GM18511 (cell line): ENCODE measurements around the gene FLNB.

Experiments
- ATAC-seq: cut with Tn5 transposase; IDR thresholded peaks from one replicate; pipeline ENCODE4 v1.9.1; 2021; ENCODE audit warnings: mild to moderate bottlenecking, moderate library complexity; ENCODE audit not compliant: unreplicated experiment

FLNB gene

DNA sequence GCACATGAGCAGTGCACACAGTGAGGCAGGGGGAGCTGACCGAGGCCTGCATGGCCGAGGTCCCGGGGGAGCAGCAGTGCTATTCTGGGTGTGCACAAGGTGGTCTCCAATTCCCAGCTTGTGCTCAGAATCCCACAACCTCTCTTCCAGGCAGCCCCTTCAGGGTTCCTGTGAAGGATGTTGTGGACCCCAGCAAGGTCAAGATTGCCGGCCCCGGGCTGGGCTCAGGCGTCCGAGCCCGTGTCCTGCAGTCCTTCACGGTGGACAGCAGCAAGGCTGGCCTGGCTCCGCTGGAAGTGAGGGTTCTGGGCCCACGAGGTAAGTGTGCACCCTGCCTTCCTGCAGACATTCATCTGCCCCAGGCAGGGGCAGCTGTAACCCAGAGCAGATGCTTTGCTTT, 122.4 kb downstream of the FLNB start:
- ATAC-seq = no peak

DNA sequence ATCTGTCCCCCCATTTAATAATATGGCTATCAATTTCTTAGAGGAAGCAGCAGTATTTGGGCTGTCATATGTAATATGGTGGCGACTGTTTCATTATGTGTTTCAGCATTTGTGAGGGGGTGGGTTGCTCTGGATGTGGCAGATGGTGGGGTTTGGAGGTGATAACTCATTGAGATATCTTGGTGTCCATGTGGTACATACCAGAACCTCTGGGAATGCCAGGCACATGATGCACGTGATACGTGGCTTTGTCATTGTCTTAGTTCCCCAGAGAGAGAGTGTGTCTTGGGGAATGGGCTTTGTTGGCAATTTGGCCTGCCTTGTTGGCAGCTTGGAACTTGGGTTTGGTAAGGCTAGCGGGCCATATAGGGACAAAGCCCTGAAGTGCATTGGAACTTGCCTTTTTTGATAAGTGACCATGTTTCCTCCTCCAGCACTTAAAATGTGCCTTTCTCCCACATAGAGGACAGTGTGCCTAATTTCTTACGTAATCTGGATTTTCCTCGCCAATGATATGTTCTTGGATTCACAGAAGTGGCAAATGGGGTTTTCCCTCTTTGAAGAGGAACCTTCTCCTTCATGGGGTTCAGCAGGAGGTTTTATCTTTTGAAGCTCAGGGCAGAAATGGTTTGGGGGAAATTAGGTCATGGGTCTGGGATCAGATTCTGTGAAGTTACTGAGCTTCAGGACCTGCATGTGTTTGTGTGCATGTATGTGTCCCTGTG, 123.0 kb downstream of the FLNB start:
- no peak for ATAC-seq

DNA sequence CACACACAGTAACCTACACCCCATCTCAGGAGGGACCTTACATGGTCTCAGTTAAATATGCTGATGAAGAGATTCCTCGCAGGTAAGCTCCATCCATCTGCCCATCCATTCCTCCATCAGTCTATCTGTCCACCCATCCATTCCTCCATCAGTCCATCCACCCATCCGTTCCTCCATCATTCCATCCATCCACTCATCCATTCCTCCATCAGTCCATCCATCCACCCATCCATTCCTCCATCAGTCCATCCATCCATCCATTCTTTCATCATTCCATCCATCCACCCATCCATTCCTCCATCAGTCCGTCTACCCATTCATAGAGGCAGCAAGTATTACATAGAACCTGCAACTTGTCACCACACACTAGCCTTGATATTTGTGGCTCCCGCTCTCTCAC, 124.6 kb downstream of the FLNB start:
- ATAC-seq = no peak

DNA sequence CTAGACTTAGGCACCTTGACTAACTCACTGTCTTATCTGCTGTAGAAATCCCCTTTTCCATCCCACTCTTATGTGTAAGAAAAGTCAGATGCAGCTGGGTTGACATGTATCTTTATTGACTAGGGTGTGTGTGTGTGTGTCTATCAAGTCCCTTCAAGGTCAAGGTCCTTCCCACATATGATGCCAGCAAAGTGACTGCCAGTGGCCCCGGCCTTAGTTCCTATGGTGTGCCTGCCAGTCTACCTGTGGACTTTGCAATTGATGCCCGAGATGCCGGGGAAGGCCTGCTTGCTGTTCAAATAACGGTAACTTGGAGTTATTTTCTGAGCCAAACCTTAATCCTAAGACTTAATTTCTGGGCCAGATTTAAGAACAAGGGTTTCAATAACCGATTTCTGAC, 126.2 kb downstream of the FLNB start:
- no peak for ATAC-seq

DNA sequence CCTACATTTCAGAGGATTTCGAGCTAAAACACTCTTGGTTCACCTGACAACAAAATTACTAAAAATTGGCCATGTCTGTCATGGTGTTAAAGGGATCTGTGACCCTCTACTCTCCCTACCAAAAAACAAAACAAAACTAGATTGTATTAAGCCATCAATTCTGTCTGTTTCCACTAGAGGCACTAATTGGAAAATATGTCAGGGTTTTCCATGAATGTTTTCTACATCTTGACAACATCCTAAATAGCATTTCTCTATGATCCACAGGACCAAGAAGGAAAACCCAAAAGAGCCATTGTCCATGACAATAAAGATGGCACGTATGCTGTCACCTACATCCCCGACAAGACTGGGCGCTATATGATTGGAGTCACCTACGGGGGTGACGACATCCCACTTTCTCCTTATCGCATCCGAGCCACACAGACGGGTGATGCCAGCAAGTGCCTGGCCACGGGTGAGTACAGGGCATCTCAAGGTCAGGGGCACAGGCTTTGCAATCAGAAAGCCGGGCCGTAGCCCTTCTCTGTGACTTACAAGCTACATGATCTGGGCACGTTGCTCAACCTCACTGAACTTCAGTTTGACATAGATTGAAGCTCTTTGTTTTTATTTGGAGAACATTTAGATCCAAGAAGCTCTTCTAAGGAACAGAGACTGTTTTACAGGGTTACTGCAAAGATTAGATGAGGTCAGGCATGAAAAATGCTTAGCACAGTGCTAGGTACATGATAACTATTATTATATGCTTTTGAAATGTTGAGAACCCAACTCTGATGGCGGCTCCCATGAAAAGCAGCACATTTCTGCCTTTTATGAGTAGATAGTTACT, 127.7 kb downstream of the FLNB start:
- no peak for ATAC-seq

DNA sequence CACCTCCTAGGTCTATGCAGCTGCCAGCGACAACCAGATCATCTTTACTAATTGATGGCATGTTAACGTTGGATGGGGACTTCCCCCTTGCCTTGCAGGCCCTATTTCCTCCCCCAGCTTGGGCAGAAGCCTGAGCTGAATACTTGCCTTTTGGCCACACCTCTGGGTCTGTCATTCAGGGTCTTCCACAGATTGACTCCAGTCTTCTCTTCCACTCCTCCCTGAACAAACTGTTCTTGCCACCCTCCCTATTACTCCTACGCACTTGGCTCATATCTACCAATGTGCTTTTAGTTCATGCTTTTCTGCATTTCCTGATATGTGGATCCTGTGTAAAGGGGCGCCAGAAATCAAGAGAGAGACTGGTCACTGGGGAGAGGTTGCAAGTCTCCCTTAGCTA, 129.1 kb downstream of the FLNB start:
- ATAC-seq = no peak

DNA sequence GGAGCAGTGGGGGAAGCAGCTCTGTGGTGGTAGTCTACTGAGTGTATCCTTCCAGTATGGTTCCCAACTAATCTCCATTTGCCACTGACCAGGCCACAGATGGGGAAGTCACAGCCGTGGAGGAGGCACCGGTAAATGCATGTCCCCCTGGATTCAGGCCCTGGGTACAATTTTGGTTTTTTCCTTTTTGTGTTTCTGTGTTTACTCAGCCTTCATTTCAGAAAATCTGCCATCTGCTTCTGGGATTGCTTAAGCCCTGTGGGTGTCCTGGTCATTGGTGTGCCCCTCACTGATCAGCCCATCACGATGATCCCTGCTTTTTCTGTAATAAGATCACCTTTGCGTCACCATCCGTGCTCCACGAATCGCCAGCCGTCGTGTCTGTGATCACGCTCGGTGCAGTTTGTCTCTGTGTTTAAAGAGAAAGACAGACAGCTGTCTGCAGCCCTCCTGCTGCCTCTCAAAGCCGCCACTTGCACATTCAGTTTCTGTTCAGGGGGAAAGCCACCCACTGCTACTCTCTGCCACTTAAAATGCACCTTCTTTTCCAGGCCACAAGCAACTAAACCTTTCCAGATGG, 133.6 kb downstream of the FLNB start:
- no peak for ATAC-seq

DNA sequence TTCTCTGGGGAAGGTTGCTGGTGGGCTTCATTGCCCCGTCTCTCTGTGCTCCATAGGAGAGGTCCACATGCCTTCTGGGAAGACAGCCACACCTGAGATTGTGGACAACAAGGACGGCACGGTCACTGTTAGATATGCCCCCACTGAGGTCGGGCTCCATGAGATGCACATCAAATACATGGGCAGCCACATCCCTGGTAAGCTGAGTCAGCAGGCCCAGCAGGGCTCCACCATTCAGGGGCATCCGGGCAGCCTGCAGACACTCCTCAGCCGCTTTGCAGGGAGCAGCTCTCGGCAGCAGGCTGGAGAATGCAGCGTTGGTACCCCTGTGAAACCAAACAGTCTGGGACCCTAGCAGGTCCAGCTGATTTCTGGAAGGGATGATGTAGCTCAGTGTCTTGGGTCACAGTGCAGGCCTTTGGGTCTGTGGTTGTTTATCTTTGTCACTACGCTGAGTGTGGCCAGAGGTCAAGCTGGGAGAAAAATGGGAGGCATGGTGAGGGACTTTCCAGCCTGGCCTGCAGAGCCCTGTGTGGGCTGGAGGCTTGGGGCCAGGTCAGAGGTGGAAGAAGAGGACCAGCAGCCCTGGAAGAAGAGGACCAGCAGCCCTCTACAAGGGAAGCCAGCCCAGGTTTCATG, 135.3 kb downstream of the FLNB start:
- no peak for ATAC-seq

DNA sequence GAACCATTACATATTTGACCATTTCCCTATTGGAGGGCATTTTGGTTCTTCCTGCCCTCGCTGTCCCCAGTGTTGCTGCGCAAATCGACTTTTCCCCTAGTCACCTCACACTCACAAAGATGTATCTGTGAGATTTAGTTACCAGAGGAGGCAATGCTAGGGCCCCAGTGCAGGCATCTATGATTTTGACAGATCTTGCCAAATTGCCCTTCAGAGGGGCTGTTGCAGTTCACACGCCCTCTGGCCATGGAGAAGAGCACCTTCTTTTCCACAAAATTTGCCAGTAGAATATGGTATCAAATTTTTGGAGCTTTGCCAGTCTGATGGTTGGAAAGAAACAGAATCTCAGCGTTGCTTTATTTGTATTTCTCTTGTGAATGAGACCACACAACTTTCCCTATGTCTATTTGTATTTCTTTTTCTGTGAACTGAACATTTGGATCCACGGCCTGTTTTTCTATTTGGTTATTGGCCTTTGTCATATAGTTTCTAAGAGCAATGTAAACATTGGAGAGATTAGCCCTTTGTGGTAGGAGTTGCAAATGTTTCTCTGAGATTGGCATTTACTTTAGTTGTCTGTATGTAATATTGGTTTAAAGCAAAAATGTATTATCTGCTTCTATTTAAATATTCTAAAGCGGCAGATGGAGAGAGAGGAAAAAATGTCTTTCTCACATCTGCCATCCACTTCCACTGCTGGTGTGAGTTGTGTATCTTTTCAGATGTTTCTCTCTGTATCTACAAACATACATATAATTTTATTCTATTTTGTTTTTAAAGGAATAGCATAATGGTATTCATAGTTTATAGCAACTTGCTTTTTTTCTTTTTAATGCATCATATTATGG, 136.5 kb downstream of the FLNB start:
- no peak for ATAC-seq

DNA sequence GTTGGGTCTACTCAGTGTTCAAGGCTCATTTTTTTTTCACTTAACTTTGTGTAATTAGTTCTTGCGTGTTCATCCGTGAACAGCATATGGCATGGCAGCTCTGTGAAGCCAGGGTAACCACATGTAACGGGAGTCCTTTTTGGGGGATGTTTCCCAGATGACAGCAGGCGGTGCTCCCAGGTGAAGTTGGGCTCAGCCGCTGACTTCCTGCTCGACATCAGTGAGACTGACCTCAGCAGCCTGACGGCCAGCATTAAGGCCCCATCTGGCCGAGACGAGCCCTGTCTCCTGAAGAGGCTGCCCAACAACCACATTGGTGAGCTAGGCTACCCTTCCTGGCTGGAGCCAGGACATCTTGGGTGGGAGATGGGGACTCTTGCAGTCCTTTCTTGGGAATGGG, 139.8 kb downstream of the FLNB start:
- no peak for ATAC-seq

DNA sequence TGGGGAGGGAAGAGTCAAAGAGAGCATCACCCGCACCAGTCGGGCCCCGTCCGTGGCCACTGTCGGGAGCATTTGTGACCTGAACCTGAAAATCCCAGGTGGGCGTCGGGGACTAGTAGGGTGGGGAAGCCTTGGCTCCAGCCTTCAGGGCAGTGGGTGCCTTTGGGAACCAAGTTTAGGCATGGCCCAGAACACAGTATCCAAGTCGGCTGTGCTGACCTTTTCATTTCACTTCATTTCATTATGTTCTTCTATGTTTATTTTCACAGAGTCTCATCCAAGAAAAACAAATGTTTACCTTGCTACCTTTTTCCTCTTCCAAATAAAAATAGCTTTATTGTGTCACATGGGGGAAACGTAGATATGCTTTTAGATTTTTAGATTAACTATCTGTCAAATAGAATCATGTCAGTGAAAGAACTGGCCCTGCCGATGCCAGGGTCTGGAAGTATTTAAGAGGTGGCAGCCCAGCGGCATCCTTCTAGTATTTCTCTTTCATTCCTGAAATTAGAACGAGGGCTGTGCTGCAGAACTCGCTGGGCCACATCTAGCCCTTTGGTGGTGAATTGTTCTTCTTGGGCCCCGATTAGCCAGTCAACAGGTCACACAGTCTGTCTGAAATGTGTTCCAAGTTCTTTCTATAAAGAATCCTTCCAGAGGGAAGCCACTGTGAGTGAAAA, 142.0 kb downstream of the FLNB start:
- no peak for ATAC-seq

DNA sequence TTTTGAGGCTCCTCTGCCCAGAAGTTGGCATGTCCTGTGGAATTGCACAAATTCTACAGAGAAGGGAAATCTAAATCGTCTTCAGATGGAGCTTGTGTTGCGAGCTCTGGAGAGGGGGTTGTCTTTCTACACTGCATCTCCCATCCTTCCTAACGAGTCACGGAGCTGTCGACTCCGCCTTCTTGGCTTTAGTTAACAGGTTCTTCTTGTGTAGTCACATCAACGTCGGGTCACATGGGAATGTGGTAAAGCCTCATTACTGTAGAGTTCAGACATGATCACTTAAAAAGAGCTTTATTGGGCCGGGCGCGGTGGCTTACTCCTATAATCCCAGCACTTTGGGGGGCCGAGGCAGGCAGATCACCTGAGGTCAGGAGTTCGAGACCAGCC, 142.6 kb downstream of the FLNB start:
- ATAC-seq = no peak

DNA sequence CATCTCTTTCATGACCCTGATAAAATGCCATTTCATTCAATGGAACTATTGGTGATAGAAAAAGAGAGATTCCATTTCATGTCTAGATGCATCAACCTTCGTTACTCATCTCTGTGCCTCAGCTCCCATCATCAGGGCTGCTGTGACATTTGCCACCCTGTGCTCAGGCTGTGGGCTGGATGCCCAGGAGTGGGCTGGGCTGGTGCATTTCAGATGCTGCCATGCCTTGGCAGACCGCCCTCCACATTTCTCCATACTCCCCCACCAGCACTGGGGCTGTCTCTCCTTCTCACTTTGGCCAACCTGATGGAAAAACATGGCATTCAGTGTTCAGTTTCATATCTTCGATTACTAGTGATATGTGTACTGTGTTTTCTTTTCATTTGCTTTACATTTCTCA, 143.4 kb downstream of the FLNB start:
- ATAC-seq = no peak

DNA sequence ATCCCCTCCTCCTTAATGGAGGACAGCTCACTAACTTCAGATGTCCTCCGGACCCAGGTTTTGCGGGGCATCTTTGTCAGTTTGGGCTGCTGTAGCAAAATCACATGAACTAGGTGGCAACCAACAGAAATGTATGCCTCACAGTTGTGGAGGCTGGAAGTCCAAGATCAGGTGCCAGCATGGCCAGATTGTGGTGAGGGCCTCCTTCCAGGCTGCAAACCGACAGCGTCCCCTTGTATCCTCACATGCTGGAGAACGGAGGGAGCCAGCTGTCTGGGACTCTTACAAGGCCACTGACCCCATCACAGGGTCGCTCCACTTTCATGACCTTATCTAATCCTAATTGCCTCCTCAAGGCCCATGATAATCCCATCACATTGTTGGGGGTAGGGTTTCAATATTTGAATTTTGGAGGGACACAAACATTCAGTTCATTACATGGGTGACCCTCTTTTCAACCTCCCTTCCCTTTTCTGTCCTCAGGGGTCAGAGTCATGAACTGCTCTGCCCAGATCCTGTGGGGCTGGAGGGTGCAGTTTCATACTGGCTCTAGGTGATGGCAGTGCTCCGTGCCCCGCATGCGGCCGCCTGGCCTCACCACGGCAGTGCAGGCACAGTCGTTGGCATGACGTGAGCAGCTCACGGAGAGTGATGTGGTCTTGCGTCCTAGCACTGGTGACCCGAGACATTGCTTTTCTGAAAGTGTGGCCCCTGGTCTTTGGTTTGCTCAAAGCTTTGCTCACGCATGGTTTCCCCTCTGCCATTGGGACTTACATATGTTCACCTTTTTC, 144.2 kb downstream of the FLNB start:
- ATAC-seq = no peak

DNA sequence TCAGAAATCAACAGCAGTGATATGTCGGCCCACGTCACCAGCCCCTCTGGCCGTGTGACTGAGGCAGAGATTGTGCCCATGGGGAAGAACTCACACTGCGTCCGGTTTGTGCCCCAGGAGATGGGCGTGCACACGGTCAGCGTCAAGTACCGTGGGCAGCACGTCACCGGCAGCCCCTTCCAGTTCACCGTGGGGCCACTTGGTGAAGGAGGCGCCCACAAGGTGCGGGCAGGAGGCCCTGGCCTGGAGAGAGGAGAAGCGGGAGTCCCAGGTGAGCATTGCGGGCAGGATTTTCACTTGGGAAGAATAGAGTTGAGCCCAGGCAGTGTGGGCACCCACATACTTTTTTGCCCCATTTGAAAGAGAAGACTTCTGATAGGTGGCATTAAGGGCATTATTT, 145.1 kb downstream of the FLNB start:
- ATAC-seq = no peak

DNA sequence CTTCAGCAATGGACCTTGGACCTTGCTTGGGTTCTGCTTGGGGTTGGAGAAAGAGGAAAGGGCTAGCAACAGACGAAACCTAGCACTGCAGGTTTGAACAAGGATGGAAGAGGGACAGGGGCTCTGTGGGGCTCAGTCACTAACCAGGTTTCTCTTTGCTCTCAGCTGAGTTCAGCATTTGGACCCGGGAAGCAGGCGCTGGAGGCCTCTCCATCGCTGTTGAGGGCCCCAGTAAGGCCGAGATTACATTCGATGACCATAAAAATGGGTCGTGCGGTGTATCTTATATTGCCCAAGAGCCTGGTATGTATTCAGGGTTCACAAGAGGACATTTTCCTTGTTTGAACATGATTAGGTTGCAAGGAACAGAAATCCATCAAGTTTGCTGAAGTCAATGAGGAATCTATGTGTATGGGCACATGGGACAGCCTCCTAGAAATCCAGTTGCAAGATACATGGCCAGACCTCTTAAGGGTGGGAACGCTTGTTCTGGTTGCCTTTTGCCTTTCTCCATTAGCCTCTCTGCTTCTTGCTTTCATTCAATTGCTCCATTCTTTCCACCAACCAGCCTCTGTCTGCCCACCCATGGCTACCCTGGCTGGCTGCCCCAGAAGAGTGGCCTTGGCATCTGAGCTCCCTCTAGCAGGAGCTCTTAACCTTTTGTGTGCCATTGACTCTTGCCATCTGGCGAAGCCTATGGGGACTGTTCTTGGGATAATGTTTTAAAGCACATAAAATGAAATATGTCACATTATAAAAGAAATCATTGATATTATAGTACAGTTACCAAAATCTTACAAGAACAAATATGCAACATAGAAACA, 146.6 kb downstream of the FLNB start:
- no peak for ATAC-seq

DNA sequence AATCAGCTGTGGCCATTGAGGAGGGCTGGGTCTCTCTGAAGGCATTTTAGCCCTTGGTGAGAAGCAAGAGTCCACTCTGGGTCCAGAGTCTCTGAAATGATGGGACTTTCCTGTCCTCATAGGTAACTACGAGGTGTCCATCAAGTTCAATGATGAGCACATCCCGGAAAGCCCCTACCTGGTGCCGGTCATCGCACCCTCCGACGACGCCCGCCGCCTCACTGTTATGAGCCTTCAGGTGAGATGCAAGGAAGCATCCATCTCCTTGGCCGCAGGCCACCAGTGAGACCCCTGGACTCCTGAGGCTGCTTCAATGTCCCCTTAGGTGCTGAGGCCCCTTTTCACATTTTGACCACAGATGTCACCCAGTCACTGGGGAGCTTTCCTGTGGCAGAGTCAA, 147.6 kb downstream of the FLNB start:
- ATAC-seq = no peak

DNA sequence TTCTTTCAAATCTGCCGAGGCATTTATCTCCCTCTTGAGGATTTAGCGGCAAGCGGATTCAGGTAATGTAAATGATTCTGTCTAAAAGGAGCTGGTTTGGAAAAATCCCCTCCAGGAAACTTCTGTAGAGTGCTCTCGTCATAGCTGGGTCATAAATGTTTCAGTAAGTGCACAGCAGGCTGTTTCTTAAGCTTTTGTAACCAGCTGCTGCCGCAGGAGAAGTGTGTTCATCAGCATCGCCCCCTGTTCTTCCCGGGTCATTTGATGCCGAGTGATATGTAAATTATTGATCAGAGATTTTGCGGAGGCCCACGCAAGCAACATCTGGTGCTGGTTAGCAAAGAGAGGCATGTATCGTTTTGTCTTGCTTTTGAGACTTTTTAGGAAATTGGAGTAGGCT, 149.5 kb downstream of the FLNB start:
- ATAC-seq = no peak
